PFSK-1 (cell line): ENCODE measurements around the gene SF3A2.

Source experiments
- FOXP2 ChIP-seq: optimal IDR thresholded peaks from 2 replicates; pipeline ENCODE3; 2011; ENCODE audit warnings: borderline replicate concordance, control low read depth, inconsistent platforms; ENCODE audit not compliant: insufficient read depth; ENCODE audit errors: extremely low read length, extremely low read depth
- POLR2AphosphoS5 ChIP-seq: IDR thresholded peaks from 2 replicates; pipeline ENCODE4 v1.6.1; 2012; ENCODE audit warnings: low read depth, mild to moderate bottlenecking, control low read depth, low read length, moderate library complexity
- REST ChIP-seq, 2 experiments: IDR thresholded peaks; 2 replicates each; pipeline versions ENCODE4 v1.6.1 to v1.8.0; 2011 to 2012; ENCODE audit warnings: low read depth in 2 of 2, low read length in 2 of 2, control low read depth in 1 of 2, inconsistent platforms in 1 of 2, mild to moderate bottlenecking in 1 of 2, moderate library complexity in 1 of 2; ENCODE audit not compliant: insufficient read depth in 1 of 2
- SIN3A ChIP-seq: IDR thresholded peaks from 2 replicates; pipeline ENCODE4 v1.6.1; 2012; ENCODE audit warnings: mild to moderate bottlenecking, low read length, moderate library complexity, borderline replicate concordance; ENCODE audit not compliant: insufficient read depth
- TAF1 ChIP-seq: IDR thresholded peaks from 2 replicates; pipeline ENCODE4 v1.6.1; 2012; ENCODE audit warnings: low read length, control low read depth, borderline replicate concordance; ENCODE audit not compliant: insufficient read depth

Gene SF3A2

GRCh38 chr19:2246014-2246620, 9.5 kb downstream of the SF3A2 start:
- TF ChIP-seq TAF1 (no peak), REST (IDR thresholded peaks at IDR 0.05; ENCODE audit: insufficient read depth in 1 of 2, low read depth in 2 of 2, low read length in 2 of 2) (no peak), FOXP2 (no peak), SIN3A (no peak), POLR2AphosphoS5 (no peak)

- TF ChIP-seq REST (IDR thresholded peaks at IDR 0.05; ENCODE audit: insufficient read depth in 1 of 2, low read depth in 2 of 2, low read length in 2 of 2) (no peak), POLR2AphosphoS5 (no peak), FOXP2 (no peak), SIN3A (no peak), TAF1 (no peak)
Observed at GRCh38 chr19:2246801-2247361, 10.3 kb downstream of the SF3A2 start.

GRCh38 chr19:2247433-2248101, 10.9 kb downstream of the SF3A2 start:
- no peak for TF ChIP-seq SIN3A
- no peak for TF ChIP-seq POLR2AphosphoS5
- no peak for TF ChIP-seq FOXP2
- TF ChIP-seq TAF1 = no peak
- TF ChIP-seq REST (IDR thresholded peaks at IDR 0.05; ENCODE audit: insufficient read depth in 1 of 2, low read depth in 2 of 2, low read length in 2 of 2) = no peak

GRCh38 chr19:2248136-2249009, 11.7 kb downstream of the SF3A2 start:
- TF ChIP-seq POLR2AphosphoS5 (no peak), SIN3A (no peak), TAF1 (no peak), REST (IDR thresholded peaks at IDR 0.05; ENCODE audit: insufficient read depth in 1 of 2, low read depth in 2 of 2, low read length in 2 of 2) (no peak), FOXP2 (no peak)
